ENCODE results near the gene TBCCD1. TPM values are rescaled to one million over a fixed set of nuclear protein-coding genes. Genes with fewer than 3 reads are reported as not detected.

The TBCCD1 gene
- total RNA-seq, 2 experiments from 2014 or later = 16.6 to 17.5 TPM

DNA sequence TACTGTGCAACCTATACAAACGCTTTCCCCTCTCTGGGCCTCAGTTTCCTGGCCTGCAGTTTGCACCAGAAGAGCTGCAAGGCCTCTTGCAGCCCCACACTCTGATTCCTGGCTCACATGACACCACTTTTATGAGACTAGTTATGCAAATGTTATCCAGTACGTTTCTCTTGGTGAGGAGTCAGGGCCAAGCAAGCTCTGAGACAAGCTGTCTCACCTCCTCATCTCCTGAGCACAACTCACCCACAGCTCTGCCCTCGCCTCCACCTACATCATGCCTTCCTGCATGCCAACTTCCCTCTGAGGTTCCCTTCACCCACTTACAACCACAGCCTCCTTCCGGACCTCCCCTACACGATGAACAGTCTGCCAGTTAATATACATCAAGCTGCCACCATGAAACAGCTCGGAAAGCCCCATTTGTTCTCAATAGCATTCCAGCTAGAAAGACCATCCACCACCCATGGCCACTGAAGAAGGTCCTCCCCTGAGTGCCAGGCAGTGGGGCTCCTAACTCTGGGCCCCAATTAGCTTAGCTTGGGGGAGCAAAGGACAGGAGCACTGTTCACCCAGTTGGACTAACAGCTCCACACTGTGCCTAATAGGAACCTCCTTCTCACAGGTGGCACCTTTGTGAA lies 48.0 kb downstream of the TBCCD1 start:
- no peak overlapping the region for H3K4me3 Mint-ChIP-seq
- no peaks in the 10 kb centered on the region for H3K9me3 Mint-ChIP-seq (ENCODE audit: low read depth)
- peak; percentile 74 for DNase-seq
- CTCF ChIA-PET = interaction anchor here (0.8 to 2.0 kb wide), 4 partner anchors 16 to 254 kb away, joined by 3 to 13 read pairs (median 6); no protein-coding TSS in a partner anchor
- peak overlapping the region; percentile 60 for H3K27ac Mint-ChIP-seq
- peaks cover 57% of the 10 kb centered on the region for H3K4me1 Mint-ChIP-seq
- ATAC-seq = peak; percentile 72
- peaks cover 5% of the 10 kb centered on the region for H3K36me3 Mint-ChIP-seq
- peaks cover 17% of the 10 kb centered on the region for H3K27me3 Mint-ChIP-seq

GRCh38 chr3:186517218-186517617 lies 49.9 kb downstream of the TBCCD1 start:
- DNase-seq (no peak), ATAC-seq (no peak)
- H3K4me3 Mint-ChIP-seq = no peak overlapping the region
- peaks cover 3% of the 10 kb centered on the region for H3K36me3 Mint-ChIP-seq
- H3K9me3 Mint-ChIP-seq (ENCODE audit: low read depth) = no peaks in the 10 kb centered on the region
- peaks cover 26% of the 10 kb centered on the region for H3K27me3 Mint-ChIP-seq
- no peak overlapping the region for H3K27ac Mint-ChIP-seq
- H3K4me1 Mint-ChIP-seq = peaks cover 55% of the 10 kb centered on the region
- CTCF ChIA-PET = interaction anchor here (0.5 kb wide), 1 partner anchor 180 kb away, joined by 3 read pairs; no protein-coding TSS in a partner anchor

DNA sequence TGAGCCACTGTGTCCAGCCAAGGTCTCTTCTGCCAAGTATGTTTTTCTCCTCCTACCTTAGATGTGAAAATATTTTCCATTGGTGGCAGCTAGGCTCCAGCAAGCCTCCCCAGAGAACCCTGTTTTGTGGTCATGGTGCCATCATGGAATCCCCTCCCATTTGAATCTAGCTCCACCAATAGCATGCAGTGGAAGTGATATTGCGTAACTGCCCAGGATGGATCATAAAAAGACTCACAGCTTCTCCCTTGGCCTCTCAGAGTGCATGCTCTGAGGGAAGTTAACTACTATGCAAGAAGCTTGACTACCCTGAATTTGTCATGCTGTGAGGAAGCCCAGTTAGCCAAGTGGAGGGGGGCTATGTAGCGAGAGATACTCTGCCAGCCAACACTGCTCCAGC lies 50.5 kb downstream of the TBCCD1 start:
- CTCF ChIA-PET = interaction anchor here (0.5 kb wide), 1 partner anchor 179 kb away, joined by 3 read pairs; no protein-coding TSS in a partner anchor
- Mint-ChIP-seq H3K27me3 (peaks cover 31% of the 10 kb centered on the region), H3K4me3 (no peak overlapping the region), H3K36me3 (peaks cover 3% of the 10 kb centered on the region), H3K4me1 (peaks cover 52% of the 10 kb centered on the region), H3K27ac (no peak overlapping the region), H3K9me3 (ENCODE audit: low read depth) (no peaks in the 10 kb centered on the region)
- no peak for ATAC-seq
- DNase-seq = no peak

- peaks cover 52% of the 10 kb centered on the region for H3K4me1 Mint-ChIP-seq
- ATAC-seq (peak; percentile 32), DNase-seq (peak; percentile 75)
- H3K4me3 Mint-ChIP-seq = no peak overlapping the region
- no peaks in the 10 kb centered on the region for H3K9me3 Mint-ChIP-seq (ENCODE audit: low read depth)
- CTCF ChIA-PET = no interaction called here
- H3K27me3 Mint-ChIP-seq = peaks cover 33% of the 10 kb centered on the region
- H3K36me3 Mint-ChIP-seq = peaks cover 3% of the 10 kb centered on the region
- no peak overlapping the region for H3K27ac Mint-ChIP-seq
Measured at GRCh38 chr3:186515125-186515524, 52.0 kb downstream of the TBCCD1 start.

GRCh38 chr3:186514296-186515002 lies 52.7 kb downstream of the TBCCD1 start:
- peaks cover 3% of the 10 kb centered on the region for H3K36me3 Mint-ChIP-seq
- no peaks in the 10 kb centered on the region for H3K9me3 Mint-ChIP-seq (ENCODE audit: low read depth)
- peaks cover 49% of the 10 kb centered on the region for H3K4me1 Mint-ChIP-seq
- CTCF ChIA-PET = no interaction called here
- H3K27ac Mint-ChIP-seq = peak overlapping the region; percentile 5
- H3K27me3 Mint-ChIP-seq = peaks cover 33% of the 10 kb centered on the region
- DNase-seq (no peak), ATAC-seq (peak; percentile 16)
- no peak overlapping the region for H3K4me3 Mint-ChIP-seq

GRCh38 chr3:186513386-186513785 lies 53.8 kb downstream of the TBCCD1 start:
- no peak overlapping the region for H3K4me3 Mint-ChIP-seq

DNA sequence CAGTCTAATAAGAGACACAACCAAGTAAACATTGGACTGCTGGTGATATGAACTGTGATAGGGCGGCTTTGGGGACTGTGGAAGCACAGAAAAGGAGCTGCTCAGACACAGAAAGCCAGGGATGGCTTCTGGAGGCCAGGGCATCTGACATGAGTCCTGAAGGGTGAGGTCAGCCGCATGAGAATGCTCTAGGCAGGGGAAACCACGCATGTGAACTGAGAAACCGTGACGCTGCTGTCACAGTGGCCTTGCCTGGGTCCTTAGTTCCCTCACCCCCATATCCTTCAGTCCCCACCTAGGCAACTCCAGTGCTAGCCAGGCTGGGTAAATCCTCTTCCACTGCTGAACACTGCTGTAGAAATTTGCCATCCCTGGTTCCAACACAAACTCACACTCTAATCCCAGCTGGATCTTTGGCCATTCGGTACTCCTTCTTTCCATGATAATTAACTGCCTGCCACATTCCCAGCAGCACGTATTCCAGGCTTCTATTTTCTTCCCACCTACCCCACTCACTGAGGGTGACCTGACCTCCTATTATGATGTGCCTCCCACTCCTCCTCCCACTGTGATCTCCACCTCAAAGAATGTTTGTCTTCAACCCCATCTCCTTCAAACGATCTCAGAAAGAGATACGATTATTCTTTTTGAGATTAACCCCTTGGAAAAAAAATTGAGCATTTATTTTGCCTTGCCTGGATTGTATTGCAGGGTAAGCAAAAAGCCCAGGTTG lies 54.4 kb downstream of the TBCCD1 start:
- CTCF ChIA-PET = interaction anchor here (1.0 to 1.7 kb wide), 2 partner anchors 23 to 28 kb away, joined by 3 to 4 read pairs; no protein-coding TSS in a partner anchor
- ATAC-seq = no peak

More at GRCh38 chr3:186513386-186513785, 53.8 kb downstream of the TBCCD1 start:
- peaks cover 3% of the 10 kb centered on the region for H3K36me3 Mint-ChIP-seq
- H3K27me3 Mint-ChIP-seq = peaks cover 33% of the 10 kb centered on the region
- no peak for ATAC-seq
- CTCF ChIA-PET = interaction anchor here (1.0 to 1.7 kb wide), 2 partner anchors 22 to 27 kb away, joined by 3 to 4 read pairs; no protein-coding TSS in a partner anchor
- no peaks in the 10 kb centered on the region for H3K9me3 Mint-ChIP-seq (ENCODE audit: low read depth)
- peaks cover 38% of the 10 kb centered on the region for H3K4me1 Mint-ChIP-seq
- DNase-seq = no peak
- H3K27ac Mint-ChIP-seq = no peak overlapping the region

DNA sequence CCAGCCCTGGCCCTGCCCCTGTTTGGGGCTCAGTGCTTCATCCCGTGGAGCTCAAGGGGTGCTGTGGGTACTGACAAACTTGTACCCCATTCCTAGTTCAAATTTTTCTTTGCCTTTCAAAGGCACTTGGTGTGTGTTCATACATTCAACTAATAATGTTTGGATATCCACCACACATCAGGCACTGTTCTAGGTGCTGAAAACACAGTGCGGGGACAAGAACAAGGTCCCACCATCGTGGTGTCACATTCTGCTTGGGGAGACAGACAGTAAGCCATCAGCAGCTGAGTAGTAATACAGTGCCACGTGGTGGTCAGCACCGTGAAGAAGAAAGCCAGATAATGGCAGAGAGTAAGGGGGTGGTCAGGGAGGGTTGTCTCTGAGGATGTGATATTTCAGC lies 55.4 kb downstream of the TBCCD1 start:
- no peaks in the 10 kb centered on the region for H3K9me3 Mint-ChIP-seq (ENCODE audit: low read depth)
- H3K27ac Mint-ChIP-seq = no peak overlapping the region
- CTCF ChIA-PET = no interaction called here
- peaks cover 2% of the 10 kb centered on the region for H3K36me3 Mint-ChIP-seq
- no peak overlapping the region for H3K4me3 Mint-ChIP-seq
- H3K27me3 Mint-ChIP-seq = peaks cover 27% of the 10 kb centered on the region
- ATAC-seq = no peak
- no peak for DNase-seq
- peaks cover 33% of the 10 kb centered on the region for H3K4me1 Mint-ChIP-seq

More for the DNA sequence above, 54.4 kb downstream of the TBCCD1 start:
- Mint-ChIP-seq H3K36me3 (peaks cover 3% of the 10 kb centered on the region), H3K27me3 (peaks cover 30% of the 10 kb centered on the region), H3K4me3 (no peak overlapping the region), H3K27ac (no peak overlapping the region), H3K4me1 (peaks cover 37% of the 10 kb centered on the region), H3K9me3 (ENCODE audit: low read depth) (no peaks in the 10 kb centered on the region)
- no peak for DNase-seq

DNA sequence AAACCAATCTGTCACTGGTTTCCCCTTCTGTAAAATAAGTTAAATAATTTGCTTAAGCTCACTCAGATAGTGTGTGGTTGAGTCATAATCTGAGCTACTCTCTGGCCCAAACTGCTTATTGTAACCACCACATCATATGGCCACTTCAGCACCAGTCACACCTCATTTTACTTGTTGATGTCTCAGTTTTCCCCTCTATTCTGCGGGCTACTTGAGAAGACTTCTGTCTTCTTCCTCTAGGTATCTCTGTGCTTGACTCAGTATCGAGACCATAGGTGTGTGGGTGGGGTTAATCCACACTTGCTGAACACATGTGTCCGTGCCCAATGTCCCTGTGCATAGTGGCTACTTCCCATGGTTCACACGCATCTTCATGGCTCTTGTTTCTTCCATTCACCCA lies 55.9 kb downstream of the TBCCD1 start:
- no peak for DNase-seq
- H3K9me3 Mint-ChIP-seq (ENCODE audit: low read depth) = no peaks in the 10 kb centered on the region
- no peak overlapping the region for H3K4me3 Mint-ChIP-seq
- peak; percentile 28 for ATAC-seq
- H3K27me3 Mint-ChIP-seq = peaks cover 30% of the 10 kb centered on the region
- no peaks in the 10 kb centered on the region for H3K36me3 Mint-ChIP-seq
- peaks cover 33% of the 10 kb centered on the region for H3K4me1 Mint-ChIP-seq
- H3K27ac Mint-ChIP-seq = no peak overlapping the region
- CTCF ChIA-PET = no interaction called here

DNA sequence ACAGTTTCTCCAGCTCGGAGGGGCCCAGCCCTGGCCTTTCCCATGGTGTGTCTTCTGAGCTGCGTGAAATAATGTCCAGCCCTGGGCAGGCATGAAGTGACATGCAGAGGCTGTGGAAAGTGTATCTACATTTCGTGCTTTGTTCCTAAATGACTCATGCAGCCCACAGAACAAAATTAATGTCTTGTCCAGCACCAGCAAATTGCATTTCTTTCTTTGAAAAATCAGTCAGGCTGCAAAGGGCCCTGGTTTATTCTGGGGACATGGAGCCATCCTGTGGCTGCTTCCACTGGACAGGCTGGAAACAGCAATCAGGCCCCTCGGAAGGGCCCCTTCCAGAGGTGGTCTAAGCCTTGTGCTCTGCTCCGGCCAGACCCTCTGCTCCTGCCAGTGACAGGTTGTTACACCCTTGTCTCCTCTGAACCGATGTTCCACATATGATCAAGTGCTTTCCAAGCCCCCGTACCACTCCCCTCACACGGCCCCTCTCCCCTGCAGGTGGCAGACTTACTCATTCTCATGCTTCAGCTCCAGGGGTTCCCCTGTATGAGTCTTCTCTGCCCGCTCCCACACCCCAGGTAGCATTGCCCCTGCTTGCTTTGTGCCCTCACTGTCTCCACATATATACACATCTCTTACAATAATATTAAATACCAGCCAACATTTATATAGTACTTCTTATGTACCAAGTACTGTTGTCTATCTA lies 56.6 kb downstream of the TBCCD1 start:
- DNase-seq (no peak), ATAC-seq (no peak)
- no peak overlapping the region for H3K27ac Mint-ChIP-seq

DNA sequence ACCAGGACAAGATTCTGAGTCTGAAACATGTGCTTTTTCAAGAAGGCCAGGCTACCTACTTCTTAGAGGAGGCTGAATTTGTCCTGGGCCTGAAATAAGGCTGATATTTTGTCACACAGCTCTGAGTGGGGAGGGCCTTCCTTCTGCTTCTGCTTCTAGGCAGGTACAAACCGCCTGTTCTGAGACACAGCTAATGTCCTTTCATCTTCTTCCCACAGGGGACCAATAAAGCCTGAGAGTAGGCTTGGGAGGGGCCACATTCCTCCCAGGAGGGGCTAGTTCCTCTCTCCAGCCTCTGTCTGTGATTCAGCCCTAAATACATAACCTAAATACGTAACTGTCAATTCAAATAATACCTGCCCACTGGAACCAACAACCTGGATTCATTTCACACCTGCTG lies 57.7 kb downstream of the TBCCD1 start:
- Mint-ChIP-seq H3K27ac (no peak overlapping the region), H3K9me3 (ENCODE audit: low read depth) (no peaks in the 10 kb centered on the region), H3K36me3 (no peaks in the 10 kb centered on the region), H3K4me1 (peaks cover 16% of the 10 kb centered on the region), H3K4me3 (no peak overlapping the region), H3K27me3 (peaks cover 26% of the 10 kb centered on the region)
- CTCF ChIA-PET = interaction anchor here (2.3 kb wide), 1 partner anchor 31 kb away, joined by 9 read pairs; no protein-coding TSS in a partner anchor
- ATAC-seq (no peak), DNase-seq (no peak)

More for the DNA sequence above, 56.6 kb downstream of the TBCCD1 start:
- Mint-ChIP-seq H3K4me3 (no peak overlapping the region), H3K9me3 (ENCODE audit: low read depth) (no peaks in the 10 kb centered on the region), H3K27me3 (peaks cover 30% of the 10 kb centered on the region), H3K36me3 (no peaks in the 10 kb centered on the region), H3K4me1 (peaks cover 27% of the 10 kb centered on the region)
- CTCF ChIA-PET = interaction anchor here (1.0 kb wide), 1 partner anchor 20 kb away, joined by 3 read pairs; no protein-coding TSS in a partner anchor

GRCh38 chr3:186506857-186507256 lies 60.3 kb downstream of the TBCCD1 start:
- DNase-seq (no peak), ATAC-seq (no peak)
- CTCF ChIA-PET = interaction anchor here (0.9 kb wide), 1 partner anchor 110 kb away, joined by 3 read pairs; no protein-coding TSS in a partner anchor
- Mint-ChIP-seq H3K36me3 (no peaks in the 10 kb centered on the region), H3K4me1 (peaks cover 27% of the 10 kb centered on the region), H3K27ac (no peak overlapping the region), H3K4me3 (no peak overlapping the region), H3K9me3 (ENCODE audit: low read depth) (no peaks in the 10 kb centered on the region), H3K27me3 (peaks cover 8% of the 10 kb centered on the region)

All from activated CD8-positive, alpha-beta memory T cell treated with anti-CD3 and anti-CD28 coated beads, Interleukin-2, amount 10 ng/mL, durations not matched to agents 7 days and 5 days (primary cell).